ENCODE data around the gene VWCE. TPM values are rescaled to one million over a fixed set of nuclear protein-coding genes. Genes with fewer than 3 reads are reported as not detected.

The VWCE gene, protein sequence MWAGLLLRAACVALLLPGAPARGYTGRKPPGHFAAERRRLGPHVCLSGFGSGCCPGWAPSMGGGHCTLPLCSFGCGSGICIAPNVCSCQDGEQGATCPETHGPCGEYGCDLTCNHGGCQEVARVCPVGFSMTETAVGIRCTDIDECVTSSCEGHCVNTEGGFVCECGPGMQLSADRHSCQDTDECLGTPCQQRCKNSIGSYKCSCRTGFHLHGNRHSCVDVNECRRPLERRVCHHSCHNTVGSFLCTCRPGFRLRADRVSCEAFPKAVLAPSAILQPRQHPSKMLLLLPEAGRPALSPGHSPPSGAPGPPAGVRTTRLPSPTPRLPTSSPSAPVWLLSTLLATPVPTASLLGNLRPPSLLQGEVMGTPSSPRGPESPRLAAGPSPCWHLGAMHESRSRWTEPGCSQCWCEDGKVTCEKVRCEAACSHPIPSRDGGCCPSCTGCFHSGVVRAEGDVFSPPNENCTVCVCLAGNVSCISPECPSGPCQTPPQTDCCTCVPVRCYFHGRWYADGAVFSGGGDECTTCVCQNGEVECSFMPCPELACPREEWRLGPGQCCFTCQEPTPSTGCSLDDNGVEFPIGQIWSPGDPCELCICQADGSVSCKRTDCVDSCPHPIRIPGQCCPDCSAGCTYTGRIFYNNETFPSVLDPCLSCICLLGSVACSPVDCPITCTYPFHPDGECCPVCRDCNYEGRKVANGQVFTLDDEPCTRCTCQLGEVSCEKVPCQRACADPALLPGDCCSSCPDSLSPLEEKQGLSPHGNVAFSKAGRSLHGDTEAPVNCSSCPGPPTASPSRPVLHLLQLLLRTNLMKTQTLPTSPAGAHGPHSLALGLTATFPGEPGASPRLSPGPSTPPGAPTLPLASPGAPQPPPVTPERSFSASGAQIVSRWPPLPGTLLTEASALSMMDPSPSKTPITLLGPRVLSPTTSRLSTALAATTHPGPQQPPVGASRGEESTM
- total RNA-seq (2014; rRNA removed; shearing (Covaris generic)): 0.76 and 1.1 TPM in 2 replicates
- polyA plus RNA-seq (2016; fragmentation: Nextera tagmentation; extraction: Ambion mirVana): 0.61 and 0.70 TPM in 2 replicates

DNA sequence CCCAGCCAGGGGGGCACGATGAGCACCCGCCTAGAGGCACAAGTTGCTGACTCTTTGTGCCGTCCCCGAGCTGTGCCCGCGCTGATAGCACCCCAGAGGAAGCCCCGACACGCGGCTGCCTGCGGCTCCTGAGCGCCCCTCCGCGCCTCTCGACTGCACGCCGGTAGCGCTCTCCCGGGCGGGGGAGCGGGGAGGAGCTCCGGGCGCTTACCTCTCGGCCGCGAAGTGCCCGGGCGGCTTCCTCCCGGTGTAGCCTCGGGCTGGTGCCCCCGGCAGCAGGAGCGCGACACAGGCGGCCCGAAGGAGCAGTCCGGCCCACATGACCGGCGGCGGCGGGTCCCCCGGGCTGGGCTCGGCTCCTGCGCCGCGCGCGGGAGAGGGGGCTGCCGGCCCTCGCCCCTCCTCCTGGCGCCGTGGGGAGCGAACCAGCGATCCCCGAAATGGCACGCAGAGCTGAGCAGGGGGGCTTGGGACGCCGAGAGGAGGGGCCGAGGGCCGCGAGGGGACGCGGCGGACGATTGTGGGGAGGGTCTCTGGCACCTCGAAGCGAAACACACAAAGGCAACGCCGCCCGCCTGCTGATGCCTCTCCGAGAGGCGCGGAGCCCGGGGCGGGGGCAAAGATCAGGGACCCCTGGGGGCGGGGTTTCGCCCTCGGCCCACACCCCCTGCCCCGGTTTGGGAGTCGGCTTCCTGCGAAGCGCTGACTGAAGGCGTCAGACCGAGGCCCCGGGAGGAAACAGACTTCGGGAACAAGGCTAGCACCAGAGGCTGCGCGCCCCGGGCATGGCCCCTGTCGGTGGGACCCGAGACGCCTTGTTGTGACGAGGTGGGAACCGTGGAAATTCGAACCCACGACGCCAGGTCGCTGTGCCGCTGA is at the start of gene VWCE:
VWCE (minus strand) TSS at position 600 of the 879 bp plus-strand sequence; CDS start at position 321, 279 bp downstream.
- Histone ChIP-seq H3K36me3 (ENCODE audit: low read depth) (peaks cover 13% of the 10 kb centered on the region; the same call in 1 of the 2 replicates), H3F3A (ENCODE audit: insufficient read depth) (peaks cover 40% of the 10 kb centered on the region), H3K9ac (peak within 1 kb of the TSS; percentile 79), H3K4me3 (peak within 1 kb of the TSS; percentile 68), H4K20me1 (ENCODE audit: insufficient read depth) (no peaks in the 10 kb centered on the region), H3K9me2 (ENCODE audit: insufficient read depth) (no peaks in the 10 kb centered on the region), H3K27me3 (replicated peaks; ENCODE audit: insufficient read depth) (no peaks in the 10 kb centered on the region), H3K27ac (no peak within 1 kb of the TSS), H3K4me2 (ENCODE audit: unreplicated experiment) (peak within 1 kb of the TSS; percentile 88), H3K79me2 (ENCODE audit: insufficient read depth) (no peaks in the 10 kb centered on the region), H3K4me1 (ENCODE audit: insufficient read depth) (peaks cover 28% of the 10 kb centered on the region), H2AFZ (peak within 1 kb of the TSS; percentile 75), H3K9me3 (ENCODE audit: low read depth) (no peaks in the 10 kb centered on the region)
- in situ Hi-C loops (cut with MboI): no loop called here
- peak; percentile 82 for DNase-seq
- TF ChIP-seq EZH2phosphoT487 (IDR thresholded peaks at IDR 0.05; ENCODE audit: insufficient read depth, low read depth) (no peak), EZH2 (IDR thresholded peaks at IDR 0.05; ENCODE audit: insufficient read depth, poor library complexity, severe bottlenecking) (no peak)
- 2 to 6% methylated on average over 54 to 82 of the region's 97 CpGs for WGBS, 2 experiments (ENCODE audit: low coverage in 1 of 2, low lambda C conversion rate in 2 of 2, missing lambda C conversion rate in 2 of 2)

DNA sequence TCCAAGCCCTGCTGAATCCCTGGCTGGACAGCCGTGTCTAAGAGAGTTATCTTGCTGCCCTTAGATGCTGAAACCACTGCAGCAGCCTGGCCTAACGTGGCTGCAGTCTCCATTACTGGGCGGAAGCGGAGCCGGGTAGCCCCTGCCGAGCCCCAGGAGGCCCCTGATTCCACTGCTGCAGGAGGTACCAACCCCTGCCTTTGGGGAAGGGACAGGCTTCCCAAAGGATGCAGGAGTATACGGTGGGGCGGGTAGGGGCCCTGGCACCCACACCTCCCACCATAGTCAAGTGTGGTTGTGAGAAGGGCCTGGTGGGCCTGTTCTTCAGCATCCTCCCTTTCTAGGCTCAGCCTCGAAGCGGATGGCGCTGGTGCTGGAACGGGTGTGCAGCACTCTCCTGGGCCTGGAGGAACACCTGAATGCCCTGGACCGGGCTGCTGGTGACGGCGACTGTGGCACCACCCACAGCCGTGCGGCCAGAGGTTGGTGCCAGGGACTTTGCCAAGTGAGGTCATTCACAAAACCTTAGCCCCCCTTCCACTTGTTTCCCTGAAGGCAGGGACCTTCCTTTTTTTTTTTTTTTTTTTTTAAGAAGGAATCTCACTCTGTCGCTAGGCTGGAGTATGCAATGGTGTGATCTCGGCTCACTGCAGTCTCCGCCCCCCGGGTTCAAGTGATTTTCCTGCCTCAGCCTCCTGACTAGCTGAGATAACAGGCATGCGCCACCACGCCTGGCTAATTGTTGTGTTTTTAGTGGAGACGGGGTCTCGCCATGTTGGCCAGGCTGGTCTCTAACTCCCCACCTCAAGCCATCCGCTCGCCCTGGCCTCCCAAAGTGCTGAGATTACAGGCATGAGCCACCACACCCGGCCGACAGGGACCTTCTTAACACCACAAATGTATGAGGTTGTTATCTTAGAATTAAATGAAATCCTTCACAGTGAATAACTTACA is 49.0 kb upstream of the VWCE start:
- no peaks in the 10 kb centered on the region for H3K4me1 ChIP-seq (ENCODE audit: insufficient read depth)
- no peak overlapping the region for H2AFZ ChIP-seq
- H3K9me2 ChIP-seq (ENCODE audit: insufficient read depth): no peaks in the 10 kb centered on the region
- H3K27ac ChIP-seq: no peak overlapping the region
- H3K4me3 ChIP-seq: no peak overlapping the region
- 0 out of 2 replicates have a peak, but pooled peaks cover 6% of the 10 kb centered on the region for H3F3A ChIP-seq (ENCODE audit: insufficient read depth)
- in situ Hi-C loops (cut with MboI): no loop called here
- no peak overlapping the region for H3K9ac ChIP-seq
- H3K79me2 ChIP-seq (ENCODE audit: insufficient read depth): no peaks in the 10 kb centered on the region
- 89 to 91% methylated on average over 29 of the region's 29 CpGs for WGBS, 2 experiments (ENCODE audit: low coverage in 1 of 2, low lambda C conversion rate in 2 of 2, missing lambda C conversion rate in 2 of 2)
- H3K36me3 ChIP-seq (ENCODE audit: low read depth): no peaks in the 10 kb centered on the region
- no peaks in the 10 kb centered on the region for H3K27me3 ChIP-seq (replicated peaks; ENCODE audit: insufficient read depth)
- TF ChIP-seq EZH2 (IDR thresholded peaks at IDR 0.05; ENCODE audit: insufficient read depth, poor library complexity, severe bottlenecking) (no peak), EZH2phosphoT487 (IDR thresholded peaks at IDR 0.05; ENCODE audit: insufficient read depth, low read depth) (no peak)
- no peak for DNase-seq
- H3K9me3 ChIP-seq (ENCODE audit: low read depth): no peaks in the 10 kb centered on the region
- H4K20me1 ChIP-seq (ENCODE audit: insufficient read depth): no peaks in the 10 kb centered on the region
- no peak overlapping the region for H3K4me2 ChIP-seq (ENCODE audit: unreplicated experiment)

DNA sequence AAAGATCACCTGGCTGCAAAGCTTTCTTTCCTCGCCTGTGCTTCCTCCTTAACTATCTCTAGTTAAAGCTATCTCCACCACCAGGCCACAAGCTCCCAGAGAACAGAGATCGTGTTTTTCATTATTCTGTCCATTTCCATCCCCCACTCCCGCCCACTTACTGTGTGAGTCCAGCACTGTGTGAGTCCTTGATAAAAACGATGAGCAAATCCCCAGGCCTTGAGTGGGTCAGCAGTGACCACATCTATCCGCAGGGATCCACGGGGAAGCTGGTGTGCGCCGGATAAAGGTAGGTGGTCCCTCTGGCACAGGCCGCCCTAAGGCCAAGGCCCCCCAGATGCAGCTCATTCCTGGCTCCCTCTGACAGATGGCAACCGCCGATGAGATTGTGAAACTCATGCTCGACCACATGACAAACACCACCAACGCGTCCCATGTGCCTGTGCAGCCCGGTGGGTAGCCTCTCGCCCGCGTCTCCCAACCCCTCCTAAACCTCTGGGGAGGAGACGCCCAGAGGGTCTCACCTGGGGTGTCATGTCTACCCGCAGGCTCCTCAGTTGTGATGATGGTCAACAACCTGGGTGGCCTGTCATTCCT is 47.2 kb upstream of the VWCE start:
- no peaks in the 10 kb centered on the region for H3K9me2 ChIP-seq (ENCODE audit: insufficient read depth)
- H3K79me2 ChIP-seq (ENCODE audit: insufficient read depth): no peaks in the 10 kb centered on the region
- in situ Hi-C loops (cut with MboI): no loop called here

More for the DNA sequence above, 47.2 kb upstream of the VWCE start:
- WGBS, 2 experiments (ENCODE audit: low coverage in 1 of 2, low lambda C conversion rate in 2 of 2, missing lambda C conversion rate in 2 of 2): 91 to 95% methylated on average over 20 of the region's 20 CpGs
- TF ChIP-seq EZH2phosphoT487 (IDR thresholded peaks at IDR 0.05; ENCODE audit: insufficient read depth, low read depth) (no peak), EZH2 (IDR thresholded peaks at IDR 0.05; ENCODE audit: insufficient read depth, poor library complexity, severe bottlenecking) (no peak)
- H2AFZ ChIP-seq: no peak overlapping the region
- no peak for DNase-seq
- 0 out of 2 replicates have a peak, but pooled peaks cover 6% of the 10 kb centered on the region for H3F3A ChIP-seq (ENCODE audit: insufficient read depth)
- H4K20me1 ChIP-seq (ENCODE audit: insufficient read depth): no peaks in the 10 kb centered on the region
- H3K4me2 ChIP-seq (ENCODE audit: unreplicated experiment): no peak overlapping the region
- no peak overlapping the region for H3K27ac ChIP-seq
- no peak overlapping the region for H3K4me3 ChIP-seq
- H3K27me3 ChIP-seq (replicated peaks; ENCODE audit: insufficient read depth): no peaks in the 10 kb centered on the region
- no peaks in the 10 kb centered on the region for H3K9me3 ChIP-seq (ENCODE audit: low read depth)
- no peak overlapping the region for H3K9ac ChIP-seq
- no peaks in the 10 kb centered on the region for H3K36me3 ChIP-seq (ENCODE audit: low read depth)
- H3K4me1 ChIP-seq (ENCODE audit: insufficient read depth): no peaks in the 10 kb centered on the region

Measured in GM23248 (cell line).